HG02884 (cell line): ENCODE results near the gene PTGFR.

Source experiments
- ATAC-seq: cut with Tn5 transposase; IDR thresholded peaks from one replicate; pipeline ENCODE4 v1.9.1; 2021; ENCODE audit warnings: mild to moderate bottlenecking, moderate library complexity; ENCODE audit not compliant: unreplicated experiment

PTGFR gene

DNA sequence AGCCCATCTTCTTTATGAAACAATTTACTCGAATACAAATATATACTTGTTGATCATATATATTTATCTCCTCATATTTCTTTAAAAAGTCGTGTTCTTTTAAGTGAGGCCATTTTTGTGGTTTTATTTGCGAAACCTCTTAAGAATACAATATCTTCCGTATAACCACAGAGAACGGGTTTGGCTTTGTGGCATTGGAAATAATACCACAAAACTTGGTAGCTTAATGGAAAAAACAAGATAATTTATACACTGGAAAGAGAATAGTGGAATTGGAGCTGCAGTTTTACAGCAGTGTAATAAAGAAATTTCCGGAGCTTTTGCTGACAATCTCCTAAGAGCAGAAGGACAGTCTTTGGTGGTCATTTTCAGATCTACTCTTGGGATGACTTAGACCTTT is 29.4 kb downstream of the PTGFR start:
- no peak for ATAC-seq

GRCh38 chr1:78520843-78521242 is 30.1 kb downstream of the PTGFR start:
- no peak for ATAC-seq

DNA sequence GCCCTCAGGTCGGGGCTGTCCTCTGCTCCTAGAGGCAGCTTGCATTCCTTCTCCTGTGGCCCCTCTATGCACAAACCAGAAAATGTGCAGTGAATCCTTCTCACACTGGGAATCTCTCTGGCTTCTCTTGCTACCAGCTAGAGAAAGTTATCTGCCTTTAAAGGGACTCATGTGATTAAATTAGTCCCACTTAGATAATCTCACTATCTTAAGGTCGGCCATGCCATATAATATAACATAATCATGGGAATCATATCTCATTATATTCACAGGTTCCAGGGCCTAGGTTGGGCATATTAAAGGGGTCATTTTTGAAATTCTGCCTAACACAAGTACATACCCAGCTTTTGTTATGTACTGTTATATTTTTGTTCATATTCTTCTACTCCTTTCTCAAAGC is 31.4 kb downstream of the PTGFR start:
- ATAC-seq: no peak

DNA sequence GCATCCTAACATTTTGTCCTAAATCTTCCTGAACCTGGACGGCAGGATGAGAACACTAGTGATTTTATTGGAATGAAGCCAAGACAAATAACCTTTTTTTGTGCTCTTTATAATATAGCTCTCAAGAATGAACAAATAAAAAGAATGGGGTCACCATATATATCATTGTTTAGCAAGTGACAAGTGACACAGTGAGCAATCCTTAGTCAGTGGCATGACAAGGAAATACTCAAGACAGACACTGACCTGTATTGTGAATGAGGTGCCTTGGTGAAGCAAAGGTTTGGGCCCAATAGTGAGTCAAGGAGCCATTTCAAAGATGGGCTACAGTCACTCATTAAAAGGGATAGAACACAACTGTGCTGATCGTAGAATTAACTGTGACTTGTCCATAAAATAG is 35.7 kb downstream of the PTGFR start:
- ATAC-seq: no peak

DNA sequence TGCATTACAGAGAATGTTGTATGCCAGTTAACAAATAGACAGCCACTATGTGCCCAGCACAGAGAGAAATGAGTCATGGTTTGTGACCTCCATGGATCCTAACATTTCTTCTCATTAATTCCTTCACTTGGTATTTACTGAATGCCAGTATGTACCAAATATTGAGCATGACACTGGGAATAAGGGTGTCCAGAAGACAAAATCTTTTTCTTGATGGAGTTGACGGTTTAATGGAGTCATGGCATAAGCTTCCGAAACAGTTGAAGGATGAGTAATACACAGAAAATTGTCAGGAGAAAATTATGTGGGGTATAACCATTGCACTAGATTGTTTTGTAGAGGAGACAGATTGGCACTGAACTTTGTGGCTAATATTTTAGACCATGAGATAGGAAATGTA is 36.9 kb downstream of the PTGFR start:
- no peak for ATAC-seq

GRCh38 chr1:78533527-78533926 is 42.8 kb downstream of the PTGFR start:
- ATAC-seq: no peak

- no peak for ATAC-seq
These were observed 44.5 kb downstream of the PTGFR start for GRCh38 chr1:78535286-78535685.

DNA sequence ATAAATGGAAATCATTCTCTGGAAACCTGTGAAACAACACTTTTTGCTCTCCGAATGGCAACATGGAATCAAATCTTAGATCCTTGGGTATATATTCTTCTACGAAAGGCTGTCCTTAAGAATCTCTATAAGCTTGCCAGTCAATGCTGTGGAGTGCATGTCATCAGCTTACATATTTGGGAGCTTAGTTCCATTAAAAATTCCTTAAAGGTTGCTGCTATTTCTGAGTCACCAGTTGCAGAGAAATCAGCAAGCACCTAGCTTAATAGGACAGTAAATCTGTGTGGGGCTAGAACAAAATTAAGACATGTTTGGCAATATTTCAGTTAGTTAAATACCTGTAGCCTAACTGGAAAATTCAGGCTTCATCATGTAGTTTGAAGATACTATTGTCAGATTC is 45.7 kb downstream of the PTGFR start:
- no peak for ATAC-seq

DNA sequence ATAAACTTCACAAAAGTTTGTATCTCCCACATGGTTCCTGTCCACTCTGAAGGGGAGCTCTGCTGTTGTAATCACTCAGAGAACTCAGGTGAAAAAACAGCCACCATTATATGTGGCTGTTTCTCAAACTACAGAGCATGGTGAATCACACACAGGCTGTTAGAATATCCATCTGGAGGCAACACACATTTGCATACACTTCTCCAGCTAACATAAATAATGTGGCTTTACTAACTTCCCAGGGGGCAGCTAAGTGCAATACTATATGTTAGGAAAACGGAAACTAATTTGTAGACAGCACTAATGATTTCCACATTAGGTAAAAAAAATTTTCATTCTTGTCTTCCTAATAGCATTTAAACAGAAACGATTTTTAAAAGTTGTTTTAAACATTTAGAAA is 49.3 kb downstream of the PTGFR start:
- no peak for ATAC-seq

DNA sequence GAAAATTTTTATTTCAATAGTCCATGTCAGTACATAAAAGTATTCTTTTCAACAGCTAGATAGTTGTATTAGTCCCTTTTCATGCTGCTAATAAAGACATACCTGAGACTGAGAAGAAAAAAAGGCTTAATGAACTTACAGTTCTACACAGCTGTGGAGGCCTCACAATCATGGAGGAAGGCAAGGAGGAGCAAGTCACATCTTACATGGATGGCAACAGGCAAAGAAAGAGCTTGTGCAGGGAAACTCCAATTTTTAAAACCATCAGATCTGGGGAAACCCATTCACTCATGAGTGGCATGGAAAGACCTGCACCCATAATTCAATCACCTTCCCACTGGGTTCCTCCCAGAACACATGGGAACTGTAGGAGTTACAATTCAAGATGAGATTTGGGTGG is 50.7 kb downstream of the PTGFR start:
- ATAC-seq: no peak

- no peak for ATAC-seq
These were observed 53.3 kb downstream of the PTGFR start for GRCh38 chr1:78543941-78544643.

- ATAC-seq: no peak
These were observed 56.3 kb downstream of the PTGFR start for GRCh38 chr1:78547081-78547480.

DNA sequence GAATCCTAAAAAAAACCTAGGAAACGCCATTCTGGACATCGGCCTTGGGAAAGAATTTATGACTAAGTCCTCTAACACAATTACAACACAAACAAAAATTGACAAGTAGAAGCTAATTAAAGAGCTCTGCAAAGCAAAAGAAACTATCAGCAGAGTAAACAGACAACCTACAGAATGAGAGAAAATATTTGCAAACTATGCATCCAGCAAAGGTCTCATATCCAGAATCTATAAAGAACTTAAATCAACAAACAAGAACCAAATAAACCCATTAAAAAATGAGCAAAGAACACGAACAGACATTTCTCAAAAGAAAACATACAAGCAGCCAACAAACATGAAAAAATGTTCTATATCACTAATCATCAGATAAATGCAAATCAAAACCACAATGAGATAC is 58.6 kb downstream of the PTGFR start:
- ATAC-seq: no peak

- no peak for ATAC-seq
These were observed 59.1 kb downstream of the PTGFR start for GRCh38 chr1:78549891-78550290.

GRCh38 chr1:78553859-78554258 is 63.1 kb downstream of the PTGFR start:
- no peak for ATAC-seq

GRCh38 chr1:78554840-78555239 is 64.1 kb downstream of the PTGFR start:
- no peak for ATAC-seq

GRCh38 chr1:78559680-78560079 is 68.9 kb downstream of the PTGFR start:
- no peak for ATAC-seq

- no peak for ATAC-seq
These were observed 70.0 kb downstream of the PTGFR start for GRCh38 chr1:78560811-78561210.

DNA sequence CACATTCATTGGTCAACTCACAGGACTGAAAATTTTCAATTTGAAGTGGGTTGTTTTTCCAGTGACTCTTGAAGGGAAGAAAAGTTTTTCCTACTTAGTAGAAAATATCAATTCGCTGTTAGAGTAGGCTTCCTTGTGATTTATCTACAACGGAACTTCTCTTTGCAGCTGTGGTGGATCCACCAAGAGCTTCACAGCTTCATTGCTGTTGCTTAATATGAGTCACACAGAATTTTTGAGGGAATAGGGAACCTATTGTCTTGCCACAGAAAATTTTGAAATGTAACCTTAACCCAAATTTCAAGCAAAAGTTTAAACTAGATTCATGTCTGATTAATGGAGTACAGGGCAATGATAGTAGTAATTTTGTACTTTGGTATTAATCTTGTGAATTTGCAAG is 71.1 kb downstream of the PTGFR start:
- no peak for ATAC-seq

DNA sequence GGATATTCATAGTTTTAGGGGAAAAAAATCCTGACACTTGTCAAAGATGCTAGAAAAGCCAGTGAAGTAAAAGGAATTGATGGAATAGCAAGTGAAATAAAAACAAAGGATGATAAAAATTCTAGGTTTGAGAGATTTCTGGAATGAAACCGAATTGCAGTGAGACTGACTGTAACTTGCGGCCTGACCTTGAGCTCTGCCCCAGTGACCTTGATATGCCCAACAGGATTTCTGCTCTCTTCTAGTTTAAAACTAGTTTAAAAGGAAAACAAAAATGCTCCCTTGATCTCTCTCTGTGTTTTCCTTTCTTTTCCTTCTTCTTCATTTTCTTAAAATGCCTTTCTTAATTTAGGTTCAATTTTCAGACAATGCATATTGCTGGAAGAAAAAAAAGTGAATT is 74.6 kb downstream of the PTGFR start:
- no peak for ATAC-seq

GRCh38 chr1:78570539-78570938 is 79.8 kb downstream of the PTGFR start:
- no peak for ATAC-seq

DNA sequence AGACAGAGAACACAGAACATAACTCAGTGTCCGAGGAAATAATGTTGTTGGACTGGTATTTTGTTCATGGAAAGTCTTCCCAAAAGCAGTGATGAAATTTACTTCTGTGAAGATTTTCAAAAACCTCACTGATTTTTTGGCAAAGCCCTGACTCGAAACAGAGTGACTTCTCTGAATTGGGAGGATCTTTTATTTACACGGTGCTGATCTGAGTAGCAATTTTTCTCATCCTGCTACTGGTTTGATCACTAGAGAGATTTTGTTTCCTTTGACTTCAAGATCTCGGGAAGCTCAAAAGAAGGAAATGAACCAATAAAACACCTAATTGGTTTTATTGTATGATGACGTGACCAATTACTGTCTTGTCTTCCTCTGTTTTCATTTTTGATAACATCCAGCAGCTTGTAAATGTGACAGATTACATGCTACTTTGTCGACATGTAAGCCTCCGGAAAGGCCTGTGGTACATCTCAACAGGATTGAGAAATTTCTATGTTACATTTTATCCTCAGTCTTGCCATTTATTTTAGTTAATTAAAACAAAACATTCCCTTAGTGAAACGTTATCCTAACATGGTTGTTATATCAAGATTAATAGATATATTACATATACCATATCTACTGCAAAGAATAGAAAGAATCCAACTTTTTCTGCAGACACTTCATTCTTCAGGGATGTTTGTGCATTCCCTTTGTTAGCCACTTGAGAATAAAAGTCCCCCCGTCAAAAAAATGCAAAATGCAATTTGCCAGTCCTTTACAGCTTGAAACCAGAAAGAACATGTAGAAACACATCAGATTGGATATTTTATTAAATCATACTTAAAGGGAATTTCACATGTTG is 86.7 kb downstream of the PTGFR start:
- no peak for ATAC-seq
